IMR-90 (cell line): Measurements from ENCODE around the gene LGI4. TPM values are rescaled to one million over a fixed set of nuclear protein-coding genes. Genes with fewer than 3 reads are reported as not detected.

Experiments used
- ATAC-seq: fragments of 200-7000 bp; cut with Tn5 transposase; 2 replicates; pipeline ENCODE4 v1.9.1; 2020; ENCODE audit warnings: low read depth, mild to moderate bottlenecking, moderate library complexity
- BruUV-seq: library from RNA; stranded (reverse); fragments of 400-500 nt; replicated peaks from 2 replicates; lab custom pipeline; 2021; lab: Mats Ljungman, UMichigan
- CTCF ChIA-PET: fragments of 300-600 bp; formaldehyde crosslinking; extraction: SDS; loops from one replicate; lab custom pipeline; 2021; ENCODE audit warnings: antibody characterized with exemption; lab: Yijun Ruan, JAX
- POLR2A ChIA-PET: fragments of 300-600 bp; sonication (Branson Sonifier 250); formaldehyde crosslinking; loops from one replicate; lab custom pipeline; 2022; ENCODE audit warnings: antibody characterized with exemption; ENCODE audit not compliant: unreplicated experiment; lab: Charles Lee
- DNase-seq: peaks from one replicate; pipeline ENCODE4 v3.0.0; 2013
- H2AFZ ChIP-seq: replicated peaks from 2 replicates; pipeline ENCODE3; 2013; ENCODE audit warnings: low read length, mild to moderate bottlenecking; ENCODE audit not compliant: poor library complexity
- H2AK5ac ChIP-seq: 2 replicates; pipeline ENCODE4 v1.6.1; 2013; ENCODE audit warnings: low read depth, low read length, inconsistent platforms
- H2AK9ac ChIP-seq: replicated peaks from 2 replicates; pipeline ENCODE3; 2013; ENCODE audit warnings: mild to moderate bottlenecking, low read depth, low read length, moderate library complexity; ENCODE audit not compliant: poor library complexity
- H2BK120ac ChIP-seq: 2 replicates; pipeline ENCODE4 v1.6.1; 2013; ENCODE audit warnings: low read depth, low read length, inconsistent platforms
- H2BK15ac ChIP-seq: 3 replicates; pipeline ENCODE4 v1.6.1; 2013; ENCODE audit warnings: low read depth, low read length, inconsistent platforms
- H2BK20ac ChIP-seq: 2 replicates; pipeline ENCODE4 v1.6.1; 2013; ENCODE audit warnings: low read depth, mild to moderate bottlenecking, inconsistent platforms, low read length, moderate library complexity
- H2BK5ac ChIP-seq: 2 replicates; pipeline ENCODE4 v1.6.1; 2013; ENCODE audit warnings: mild to moderate bottlenecking, low read depth, low read length, inconsistent platforms; ENCODE audit not compliant: poor library complexity, severe bottlenecking
- H3K14ac ChIP-seq: replicated peaks from 2 replicates; pipeline ENCODE4 v1.6.1; 2013; ENCODE audit warnings: low read depth, low read length, inconsistent platforms
- H3K18ac ChIP-seq: 2 replicates; pipeline ENCODE4 v1.6.1; 2013; ENCODE audit warnings: low read depth, low read length, control low read depth
- H3K23ac ChIP-seq: 2 replicates; pipeline ENCODE4 v1.6.1; 2013; ENCODE audit warnings: low read depth, low read length, inconsistent platforms
- H3K27ac ChIP-seq: 2 replicates; pipeline ENCODE4 v1.5.1; 2013; ENCODE audit warnings: mild to moderate bottlenecking, control low read depth, low read length; ENCODE audit not compliant: insufficient read depth
- H3K27me3 ChIP-seq: 2 replicates; pipeline ENCODE4 v1.6.1; 2013; ENCODE audit warnings: low read length; ENCODE audit not compliant: control insufficient read depth, insufficient read depth
- H3K36me3 ChIP-seq: 2 replicates; pipeline ENCODE4 v1.6.1; 2013; ENCODE audit warnings: low read length, mixed read lengths; ENCODE audit not compliant: control insufficient read depth, insufficient read depth
- H3K4ac ChIP-seq: 2 replicates; pipeline ENCODE4 v1.6.1; 2013; ENCODE audit warnings: low read depth, low read length, inconsistent platforms
- H3K4me1 ChIP-seq: 2 replicates; pipeline ENCODE4 v1.6.1; 2013; ENCODE audit warnings: low read length, mixed read lengths; ENCODE audit not compliant: control insufficient read depth, insufficient read depth
- H3K4me2 ChIP-seq: 2 replicates; pipeline ENCODE4 v1.6.1; 2013; ENCODE audit warnings: low read depth, mild to moderate bottlenecking, control low read depth, low read length, moderate library complexity
- H3K4me3 ChIP-seq: 2 replicates; pipeline ENCODE4 v1.5.1; 2013; ENCODE audit warnings: low read depth, mild to moderate bottlenecking, control low read depth, low read length, moderate library complexity; ENCODE audit not compliant: insufficient read depth
- H3K56ac ChIP-seq: 2 replicates; pipeline ENCODE4 v1.6.1; 2013; ENCODE audit warnings: low read length, inconsistent platforms; ENCODE audit not compliant: insufficient read depth; ENCODE audit errors: extremely low read depth
- H3K79me1 ChIP-seq, 2 experiments: 2 replicates each; pipeline ENCODE4 v1.6.1; 2013; ENCODE audit warnings: low read length in 2 of 2, inconsistent platforms in 1 of 2, low read depth in 1 of 2
- H3K9ac ChIP-seq: 2 replicates; pipeline ENCODE4 v1.6.1; 2013; ENCODE audit warnings: low read depth, low read length, control low read depth
- H3K9me1 ChIP-seq: 2 replicates; pipeline ENCODE4 v1.6.1; 2013; ENCODE audit warnings: low read length, inconsistent platforms; ENCODE audit not compliant: insufficient read depth
- H3K9me3 ChIP-seq: 2 replicates; pipeline ENCODE4 v1.6.1; 2013; ENCODE audit warnings: low read length; ENCODE audit not compliant: control insufficient read depth, insufficient read depth
- H4K20me1 ChIP-seq: 2 replicates; pipeline ENCODE4 v1.6.1; 2013; ENCODE audit warnings: low read length, inconsistent platforms; ENCODE audit not compliant: insufficient read depth
- H4K5ac ChIP-seq: 2 replicates; pipeline ENCODE4 v1.6.1; 2013; ENCODE audit warnings: mild to moderate bottlenecking, low read depth, low read length, control low read depth
- H4K8ac ChIP-seq, 2 experiments: 2 replicates each; pipeline ENCODE4 v1.6.1; 2013; ENCODE audit warnings: low read depth in 2 of 2, low read length in 2 of 2, control low read depth in 1 of 2, inconsistent platforms in 1 of 2
- H4K91ac ChIP-seq: 2 replicates; pipeline ENCODE4 v1.6.1; 2013; ENCODE audit warnings: low read depth, low read length, inconsistent platforms; ENCODE audit not compliant: insufficient read depth
- POLR2A ChIP-seq: IDR thresholded peaks from 2 replicates; pipeline ENCODE4 v1.6.1; 2012; ENCODE audit warnings: mild to moderate bottlenecking, low read depth, low read length
- USF2 ChIP-seq: fragments of 150-350 bp; IDR thresholded peaks from 2 replicates; pipeline ENCODE4 v1.6.1; 2017; ENCODE audit warnings: mild to moderate bottlenecking, antibody characterized with exemption, low read length, low read depth
- dilution Hi-C: fragments of 300-500 bp; cut with HindIII; formaldehyde crosslinking; loops from one replicate; pipeline ENCODE4 v1.14.3; 2018; ENCODE audit warnings: low sequenced_read_pairs; ENCODE audit not compliant: unreplicated experiment
- in situ Hi-C: fragments of 300-500 bp; cut with MboI; formaldehyde crosslinking; loops from 3 replicates; pipeline ENCODE4 v1.14.3; 2019; ENCODE audit warnings: low sequenced_read_pairs, inconsistent platforms, mixed read lengths
- intact Hi-C: fragments of 100-400 bp; cut with micrococcal nuclease; formaldehyde crosslinking; loops from 2 replicates; pipeline ENCODE4 v1.10.0; 2022
- polyA plus RNA-seq, 3 experiments: library from polyadenylated mRNA; depleted of rRNA; stranded (reverse); fragments of >200 nt; gene quantifications; 2 replicates each; pipeline ENCODE4 v1.2.3, GENCODE V29; 2012; ENCODE audit warnings: low replicate concordance in 1 of 3
- total RNA-seq: library from RNA; depleted of rRNA; stranded (reverse); fragments of >200 nt; gene quantifications from 2 replicates; pipeline ENCODE4 v1.2.3, GENCODE V29; 2012

The LGI4 gene
- total and polyA plus RNA-seq, 2 of the 4 experiments (the other 2 are of a cell fraction): 0.10 TPM; not detected in 1

GRCh38 chr19:35087393-35087792, 47.5 kb downstream of the LGI4 start:
- H3K14ac ChIP-seq: no peak overlapping the region
- no peaks in the 10 kb centered on the region for H3K79me1 ChIP-seq
- H3K4ac ChIP-seq: no peak overlapping the region
- H3K18ac ChIP-seq: no peak overlapping the region
- POLR2A ChIA-PET: no interaction called here
- no peak overlapping the region for H4K5ac ChIP-seq
- H4K20me1 ChIP-seq: no peaks in the 10 kb centered on the region
- H2BK5ac ChIP-seq: no peak overlapping the region
- no peak overlapping the region for H3K9ac ChIP-seq
- no peaks in the 10 kb centered on the region for H3K36me3 ChIP-seq
- peaks cover 7% of the 10 kb centered on the region for H3K9me1 ChIP-seq
- no peak overlapping the region for H2BK20ac ChIP-seq
- H3K4me2 ChIP-seq: no peak overlapping the region
- TF ChIP-seq USF2: peak; percentile 82
- no peak for TF ChIP-seq POLR2A
- H2AFZ ChIP-seq: no peak overlapping the region
- H2AK5ac ChIP-seq: no peak overlapping the region
- no peak overlapping the region for H3K27ac ChIP-seq
- in situ Hi-C loops: no loop called here
- H2BK15ac ChIP-seq: 0 out of 3 replicates have a peak overlapping the region, but pooled peaks have one; percentile 21
- BruUV-seq: no TSS peak
- CTCF ChIA-PET: interaction anchor here (1.2 to 1.4 kb wide), 2 partner anchors 21 to 43 kb away, joined by 3 read pairs; no protein-coding TSS in a partner anchor
- no peak overlapping the region for H2BK120ac ChIP-seq
- peaks cover 3% of the 10 kb centered on the region for H3K4me1 ChIP-seq
- no peaks in the 10 kb centered on the region for H3K27me3 ChIP-seq
- no peak overlapping the region for H2AK9ac ChIP-seq
- H3K23ac ChIP-seq: no peak overlapping the region
- no peak for ATAC-seq
- no peak overlapping the region for H3K4me3 ChIP-seq
- DNase-seq: no peak
- no peak overlapping the region for H3K56ac ChIP-seq
- no peaks in the 10 kb centered on the region; the same call in 1 of the 2 replicates for H3K9me3 ChIP-seq
- H4K91ac ChIP-seq: no peak overlapping the region
- H4K8ac ChIP-seq: no peak overlapping the region
- dilution Hi-C loops: no loop called here
- intact Hi-C loops: no loop called here
